ENCODE measurements around the gene SESTD1.
"Not testable (repeated sequence)": the region's sequence is repeated elsewhere in the genome, so short reads cannot be mapped to it uniquely, and the experiment has no call there.

Gene SESTD1

DNA sequence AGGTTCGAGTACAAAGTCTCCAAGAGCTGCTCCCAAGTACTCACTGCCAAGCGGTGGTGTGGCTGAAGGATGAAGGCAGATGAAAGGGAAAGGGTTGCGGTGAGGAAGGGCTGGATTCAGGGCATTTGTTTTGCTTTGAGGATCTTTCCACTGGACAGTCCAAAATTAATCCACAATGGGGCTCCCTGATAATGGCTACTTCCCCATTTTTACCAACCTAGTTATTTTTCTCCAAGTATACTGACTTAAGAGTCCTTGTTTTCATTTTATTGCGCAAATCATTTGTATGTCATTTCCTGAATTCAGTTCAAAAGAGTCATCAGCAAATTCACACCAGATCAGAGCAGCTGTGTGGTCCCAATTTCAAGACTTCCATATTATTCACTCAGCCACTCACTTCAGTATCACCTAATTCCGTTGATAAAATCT is 464 bp upstream of the SESTD1 start:
- no peak for DNase-seq

DNA sequence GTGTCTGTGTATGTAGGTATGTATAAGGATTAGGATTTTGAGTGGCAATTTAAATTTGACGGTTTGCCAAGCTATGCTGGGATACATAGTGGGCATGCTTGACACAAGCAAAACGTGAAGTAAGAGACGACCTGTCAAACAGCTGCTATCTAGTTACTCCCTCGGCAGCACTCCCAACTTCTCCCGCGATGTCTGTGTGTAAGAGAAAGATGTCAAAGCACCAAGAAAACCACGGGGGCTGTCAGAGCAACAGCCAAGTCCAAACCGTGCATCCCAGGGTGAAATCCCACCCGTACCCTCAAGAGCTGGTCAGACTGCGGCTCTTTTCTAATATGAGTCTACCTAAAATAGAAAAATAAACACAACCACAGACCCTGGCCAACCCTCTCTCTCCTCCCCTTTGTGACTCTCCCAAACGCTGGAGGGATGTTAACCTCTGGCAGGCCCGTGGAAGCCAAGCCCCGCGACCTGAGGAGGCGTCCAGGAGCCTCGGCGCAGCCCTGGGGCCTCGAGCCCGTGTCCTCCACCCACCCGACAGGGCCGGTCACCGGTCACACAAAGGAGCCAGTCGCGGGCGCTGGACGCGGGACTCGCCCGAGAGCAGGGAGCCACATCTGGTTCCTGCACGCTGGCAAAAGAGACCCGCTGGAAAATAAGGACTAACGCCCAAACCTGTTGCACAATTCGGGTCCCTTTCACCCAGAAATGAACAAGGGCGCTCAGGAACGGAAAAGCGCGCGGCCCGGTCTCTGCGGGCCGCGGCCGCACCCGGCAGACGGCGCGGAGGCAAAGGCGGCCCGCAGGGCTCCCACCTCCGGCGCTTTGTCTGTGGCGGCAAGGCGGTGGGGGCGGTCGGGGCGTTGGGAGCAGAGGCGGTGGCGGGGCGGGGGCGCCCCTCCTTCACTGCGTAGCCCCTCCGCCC is 925 bp downstream of the SESTD1 start:
- peak; percentile 23 for DNase-seq

DNA sequence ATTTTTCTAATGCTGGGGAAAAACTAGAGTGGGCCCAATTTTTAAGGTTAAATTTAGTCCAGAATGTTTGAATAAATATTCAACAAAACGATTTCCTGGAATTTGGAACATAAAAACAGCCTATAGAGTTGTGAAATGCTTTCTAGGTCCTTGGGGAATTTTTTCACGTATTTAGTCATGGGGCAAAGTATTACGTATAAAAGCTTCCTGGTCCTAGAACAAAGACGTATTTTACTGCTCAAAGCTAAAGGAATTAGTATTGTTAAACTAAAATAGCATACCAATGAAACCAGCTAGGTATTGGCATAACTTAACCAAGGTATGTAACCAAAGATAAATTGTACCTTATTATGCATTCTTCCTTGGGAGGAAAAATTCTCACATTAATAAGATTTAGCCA is 1.6 kb downstream of the SESTD1 start:
- no peak for DNase-seq

DNA sequence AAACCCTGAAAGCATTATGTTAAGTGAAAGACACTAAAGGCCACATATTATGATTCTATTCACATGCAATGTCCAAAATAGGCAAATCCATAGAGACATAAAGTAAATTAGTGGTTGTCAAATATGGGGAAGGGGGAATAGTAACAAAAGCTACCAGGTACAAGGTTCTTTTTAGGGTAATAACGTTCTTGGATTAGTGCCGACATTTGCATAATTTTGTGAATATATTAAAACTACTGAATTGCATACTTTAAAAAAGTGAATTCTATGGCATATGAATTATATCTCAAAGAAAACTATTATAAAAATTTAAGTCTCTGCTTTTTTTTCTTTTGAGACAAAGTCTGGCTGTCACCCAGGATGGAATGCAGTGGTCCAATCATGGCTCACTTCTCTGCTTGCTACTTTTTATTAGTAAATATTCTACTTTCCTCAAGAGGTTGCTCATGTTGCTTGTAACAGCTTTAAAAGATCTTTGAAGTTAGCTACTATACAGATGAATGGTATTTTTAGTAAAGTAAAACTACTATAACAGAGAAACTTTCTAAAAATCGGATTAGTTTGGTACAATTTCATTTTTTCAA is 2.5 kb downstream of the SESTD1 start:
- DNase-seq: no peak

DNA sequence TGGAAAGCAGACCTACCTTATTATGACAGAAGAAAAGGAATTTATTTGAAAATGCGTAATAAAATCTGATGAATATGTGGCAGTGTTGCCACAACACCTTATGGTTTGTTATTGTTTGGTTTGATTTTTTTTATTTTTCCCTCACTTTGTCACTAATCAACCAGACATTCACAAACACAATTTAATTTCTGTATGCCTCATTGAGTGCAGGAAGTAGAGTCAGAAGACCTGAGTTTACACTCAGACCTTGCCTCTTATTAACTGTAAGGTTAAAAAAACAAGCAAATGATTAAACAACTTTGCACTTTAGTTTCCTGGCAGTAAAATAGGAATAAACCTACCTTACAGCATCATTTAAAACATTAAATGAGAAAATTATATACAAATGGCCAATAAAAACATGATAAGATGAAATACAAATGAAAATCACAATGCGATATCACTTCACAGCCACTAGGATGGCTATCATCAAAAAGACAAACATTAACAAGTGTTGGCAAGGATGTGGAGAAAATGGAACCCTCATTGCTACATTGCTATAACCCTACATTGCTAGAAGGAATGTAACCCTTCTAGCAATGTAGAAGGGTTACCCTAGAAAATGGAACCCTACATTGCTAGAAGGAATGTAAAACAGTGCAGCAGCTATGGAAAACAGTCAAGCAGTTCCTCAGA is 3.3 kb downstream of the SESTD1 start:
- DNase-seq: no peak

DNA sequence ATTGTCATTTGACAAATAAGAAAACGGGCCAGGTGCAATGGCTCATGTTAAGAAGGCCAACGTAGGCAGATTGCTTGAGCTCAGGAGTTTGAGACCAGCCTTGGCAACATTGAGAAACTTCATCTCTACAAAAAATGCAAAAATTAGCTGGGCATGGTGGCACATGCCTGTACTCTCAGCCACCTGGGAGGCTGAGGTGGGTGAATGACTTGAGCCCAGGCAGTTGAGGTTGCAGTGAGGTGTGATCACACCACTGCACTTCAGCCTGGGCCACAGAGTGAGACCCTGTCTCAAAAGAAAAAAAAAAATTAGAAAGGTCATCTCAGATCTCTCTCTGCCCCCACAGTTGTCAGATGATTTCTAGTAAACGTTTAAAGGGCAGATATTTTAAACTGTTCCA is 4.4 kb downstream of the SESTD1 start:
- no peak for DNase-seq

DNA sequence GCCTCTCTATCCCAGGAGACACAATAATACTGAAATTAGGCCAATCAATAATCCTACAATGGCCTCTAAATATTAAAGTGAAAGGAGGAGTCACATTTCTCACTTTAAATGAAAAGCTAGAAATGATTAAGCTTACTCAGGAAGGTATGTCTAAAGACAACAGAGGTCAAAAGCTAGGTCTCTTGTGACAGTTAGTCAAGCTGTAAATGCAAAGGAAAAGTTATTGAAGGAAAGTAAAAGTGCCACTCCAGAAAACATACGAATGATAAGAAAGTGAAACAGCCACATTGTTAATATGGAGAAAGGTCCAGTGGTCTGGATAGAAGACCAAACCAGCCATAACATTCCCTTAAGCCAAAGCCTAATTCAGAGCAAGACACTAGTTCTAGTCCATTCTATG is 9.5 kb downstream of the SESTD1 start:
- DNase-seq: no peak

DNA sequence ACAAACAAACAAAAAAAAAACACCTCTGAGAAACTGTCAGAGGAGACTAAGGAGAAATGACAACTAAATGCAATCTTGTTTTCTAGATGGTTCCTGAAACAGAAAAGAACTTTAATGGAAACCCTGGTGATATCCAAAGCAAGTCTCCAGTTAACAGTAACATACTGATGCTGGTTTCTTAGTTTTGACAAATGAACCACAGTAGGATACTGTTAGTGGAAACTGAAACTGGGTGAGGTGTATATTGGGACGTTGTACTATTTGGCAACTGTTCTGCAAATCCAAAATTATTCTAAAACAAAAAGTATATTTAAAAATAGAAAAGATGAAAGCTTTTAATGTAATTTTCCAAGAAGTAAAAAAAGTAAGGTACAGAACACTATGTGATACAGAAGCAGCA is 11.4 kb downstream of the SESTD1 start:
- DNase-seq: no peak

DNA sequence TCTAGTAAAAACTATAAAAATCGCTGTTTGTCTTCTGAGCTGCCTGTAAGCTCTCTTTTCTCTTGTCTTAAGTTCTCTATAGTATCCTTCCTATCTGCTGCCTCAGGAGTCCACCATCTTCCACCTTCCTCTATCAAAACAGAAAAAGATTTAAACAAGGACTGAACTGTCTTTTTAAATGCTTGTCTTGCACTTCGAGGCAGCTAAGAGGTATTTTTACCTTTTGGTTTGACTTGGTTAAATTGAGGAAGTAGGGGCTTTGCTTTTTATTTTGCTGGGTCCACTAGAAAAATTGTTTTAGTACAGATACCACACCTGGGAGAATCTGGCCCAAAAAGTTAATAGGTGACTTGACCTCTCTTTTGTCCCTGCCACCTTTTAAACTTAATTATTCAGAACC is 12.2 kb downstream of the SESTD1 start:
- DNase-seq: no peak

DNA sequence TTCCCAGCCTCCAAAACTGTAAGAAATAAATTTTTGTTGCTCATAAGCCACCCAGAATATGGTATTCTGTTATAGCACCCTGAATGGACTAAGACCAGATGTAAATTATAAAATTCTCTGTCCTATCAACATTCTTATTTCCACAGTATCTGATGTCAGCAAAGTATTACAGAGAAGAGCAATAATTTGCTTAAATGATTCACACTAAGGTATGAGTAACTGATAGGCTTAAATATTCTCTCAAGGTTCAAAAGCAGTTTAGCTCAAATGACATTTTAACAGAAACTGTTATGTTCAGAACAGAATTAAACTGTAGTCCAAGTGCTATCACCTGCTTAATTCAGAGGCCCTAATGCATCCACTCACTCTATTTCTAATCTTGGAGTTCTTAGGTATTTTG is 12.8 kb downstream of the SESTD1 start:
- DNase-seq: no peak

DNA sequence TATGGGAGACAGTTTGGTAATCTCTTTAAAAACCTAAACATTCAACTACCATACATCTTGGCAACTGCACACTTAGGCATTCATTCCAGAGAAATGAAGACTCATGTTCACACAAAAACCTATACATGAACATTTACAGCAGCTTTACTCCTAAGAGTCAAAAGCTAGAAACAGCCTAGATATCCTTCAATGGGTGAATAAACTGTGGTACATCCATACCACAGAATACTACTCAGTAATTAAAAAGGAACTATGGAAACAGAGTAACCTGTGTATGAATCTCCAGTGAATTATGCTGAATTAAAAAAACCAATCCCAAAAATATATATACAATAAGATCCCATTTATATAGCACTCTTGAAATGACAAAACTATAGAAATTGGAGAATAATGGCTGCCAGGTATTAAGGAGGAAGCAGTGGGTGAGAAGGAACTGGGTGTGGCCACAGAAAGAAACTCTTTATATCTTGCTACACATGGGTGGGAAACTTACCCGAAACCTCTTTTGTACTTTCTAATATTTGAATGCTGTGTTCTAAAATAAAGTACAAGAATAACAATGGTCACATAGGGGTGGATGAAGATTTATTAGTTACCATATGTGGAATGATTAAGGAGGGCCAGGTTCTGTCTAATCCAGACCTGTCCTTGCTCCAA is 13.7 kb downstream of the SESTD1 start:
- no peak for DNase-seq

DNA sequence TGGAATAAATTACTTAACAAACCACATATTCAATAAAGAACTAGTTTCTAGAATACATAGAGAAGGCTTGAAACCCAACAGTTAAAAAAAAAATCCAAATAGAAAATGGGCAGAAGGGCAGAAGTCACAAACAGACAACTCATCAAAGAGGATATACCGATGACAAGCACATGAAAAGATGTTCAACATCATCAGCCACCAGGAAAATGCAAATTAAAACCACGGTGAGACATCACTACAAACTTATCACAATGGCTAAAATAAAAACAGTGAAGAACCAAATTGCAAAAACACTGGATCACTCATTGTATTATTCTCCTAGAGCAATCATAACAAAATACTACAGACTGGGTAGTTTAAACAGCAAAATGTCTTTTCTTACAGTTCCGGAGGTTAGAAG is 14.5 kb downstream of the SESTD1 start:
- no peak for DNase-seq

DNA sequence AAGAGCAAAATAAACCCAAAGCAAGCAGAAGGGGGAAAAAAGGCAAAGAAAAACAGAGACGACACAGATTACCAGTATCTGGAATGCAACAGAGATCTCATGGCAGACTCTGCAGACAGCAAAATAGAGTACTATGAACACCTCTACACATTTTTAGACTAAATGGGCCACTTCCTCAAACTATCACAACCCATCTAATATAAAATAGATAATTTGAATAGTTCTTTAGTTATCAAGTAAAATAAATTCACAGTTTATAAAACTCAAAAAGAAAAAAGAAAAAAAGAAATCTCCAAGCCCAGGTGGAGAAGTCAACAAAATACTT is 16.6 kb downstream of the SESTD1 start:
- DNase-seq: no peak

DNA sequence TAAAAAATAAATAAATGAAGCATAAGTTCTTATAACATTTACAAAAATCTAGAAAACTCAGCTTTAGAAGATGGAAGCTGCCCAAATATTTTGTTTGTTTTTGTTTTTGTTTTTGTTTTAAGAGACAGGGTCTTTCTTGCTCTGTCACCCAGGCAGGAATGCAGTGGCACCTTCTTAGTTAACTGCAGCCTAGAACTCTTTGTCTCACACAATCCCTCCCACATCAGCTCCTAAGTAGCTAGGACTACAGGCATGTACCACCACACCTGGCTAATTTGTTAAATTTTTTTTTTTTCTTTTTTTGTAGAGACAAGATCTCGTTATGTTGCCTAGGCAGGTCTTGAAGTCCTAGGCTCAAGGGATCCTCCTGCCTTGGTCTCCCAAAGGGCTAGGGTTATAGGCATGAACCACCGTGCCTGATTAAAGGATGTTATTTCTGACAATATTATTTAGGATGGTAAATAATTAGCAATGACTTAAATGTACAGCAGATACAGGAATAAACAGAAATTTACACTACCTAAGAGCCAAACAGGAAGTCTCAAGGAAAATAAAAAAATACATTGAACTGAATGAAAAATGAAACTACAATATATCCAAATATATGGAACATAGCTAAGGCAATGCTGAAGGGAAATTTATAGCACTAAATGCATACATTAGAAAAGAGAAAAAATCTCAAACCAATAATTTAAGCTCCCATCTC is 17.2 kb downstream of the SESTD1 start:
- DNase-seq: no peak

DNA sequence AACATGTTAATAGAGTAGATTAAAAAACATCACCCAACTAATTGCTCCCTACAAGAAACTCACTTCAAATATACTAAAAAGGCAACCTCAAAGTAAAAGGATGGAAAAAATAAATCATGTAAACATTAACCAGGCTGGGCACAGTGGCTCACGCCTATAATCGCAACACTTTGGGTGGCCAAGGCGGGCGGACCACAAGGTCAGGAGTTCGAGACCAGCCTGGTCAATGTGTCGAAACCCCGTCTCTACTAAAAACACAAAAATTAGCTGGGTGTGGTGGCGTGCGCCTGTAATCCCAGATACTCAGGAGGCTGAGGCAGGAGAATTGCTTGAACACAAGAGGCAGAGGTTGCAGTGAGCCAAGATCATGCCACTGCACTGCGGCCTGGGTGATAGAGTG is 18.8 kb downstream of the SESTD1 start:
- DNase-seq: not testable (repeated sequence)

DNA sequence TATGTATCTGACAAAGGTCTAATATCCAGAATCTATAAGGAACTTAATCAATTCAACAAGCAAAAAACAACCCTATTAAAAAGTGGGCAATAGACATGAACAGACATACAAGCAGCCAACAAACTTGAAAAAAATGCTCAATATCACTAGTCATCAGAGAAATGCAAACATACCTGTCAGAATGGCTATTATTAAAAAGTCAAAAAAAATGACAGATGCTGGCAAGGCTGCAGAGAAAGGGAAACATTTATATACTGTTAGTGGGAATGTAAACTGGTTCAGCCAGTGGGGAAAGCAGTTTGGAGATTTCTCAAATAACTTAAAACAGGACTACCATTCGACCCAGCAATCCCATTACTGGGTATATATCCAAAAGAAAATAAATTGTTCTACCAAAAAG is 21.6 kb downstream of the SESTD1 start:
- no peak for DNase-seq

DNA sequence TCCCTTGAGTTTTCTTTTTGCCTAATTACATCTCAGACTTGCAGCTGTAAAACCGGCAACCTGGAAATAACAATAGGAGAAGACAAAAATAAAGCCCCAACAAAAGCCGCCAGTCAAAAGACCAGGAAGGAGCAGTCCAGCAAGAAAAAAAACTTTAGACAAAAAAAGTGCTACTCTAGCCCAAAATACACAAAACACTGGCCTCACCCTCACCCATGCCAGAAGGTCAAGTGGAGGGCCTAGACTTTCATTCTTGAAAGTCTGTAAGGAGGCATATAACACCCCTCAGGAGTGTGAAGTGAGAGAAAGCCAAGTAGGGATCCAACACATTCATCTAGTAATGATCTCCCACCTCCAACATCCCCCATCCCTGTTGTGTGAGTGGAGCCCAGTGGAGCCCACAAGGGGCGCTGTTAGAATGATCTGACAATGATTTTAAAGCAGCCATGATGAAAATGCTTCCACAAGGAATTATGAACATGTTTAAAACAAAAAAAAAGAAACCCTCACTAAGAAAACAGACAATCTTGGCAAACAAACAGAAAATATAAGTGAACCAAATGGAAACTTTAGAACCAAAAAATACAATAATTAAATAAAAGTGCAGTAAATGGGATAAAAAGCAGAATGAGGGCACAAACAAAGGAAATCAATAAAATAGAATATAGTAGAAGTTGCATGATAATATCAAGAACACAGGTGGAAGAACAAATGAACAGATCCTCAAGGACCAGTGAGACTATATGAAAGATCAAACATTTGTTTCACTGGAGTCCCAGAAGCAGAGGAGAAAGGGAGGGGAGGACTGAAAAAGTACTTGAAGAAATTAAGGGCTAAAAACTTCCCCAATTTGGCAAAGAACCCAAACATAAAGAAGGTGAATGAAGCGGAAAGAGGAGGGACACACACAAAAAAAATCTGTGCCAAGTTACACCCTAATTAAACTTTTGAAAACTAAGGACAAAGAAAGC is 23.9 kb downstream of the SESTD1 start:
- no peak for DNase-seq

DNA sequence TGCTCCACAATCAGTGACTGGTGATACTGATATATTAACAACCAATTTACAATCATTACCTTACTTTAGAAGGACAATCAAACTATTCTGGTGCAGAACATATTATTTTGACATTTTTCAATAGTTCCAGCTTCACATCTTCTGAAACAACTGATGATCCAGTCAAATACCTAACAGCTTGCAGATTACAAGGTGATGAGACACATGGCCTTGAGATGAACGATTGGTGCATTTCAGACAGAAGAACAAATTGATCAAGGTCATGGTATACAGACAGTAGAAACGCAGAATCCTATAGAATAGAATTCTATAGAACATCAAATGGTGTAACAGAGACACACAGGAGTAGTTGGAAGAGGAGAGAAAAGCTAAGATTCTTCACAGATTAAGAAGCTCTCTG is 24.8 kb downstream of the SESTD1 start:
- no peak for DNase-seq

DNA sequence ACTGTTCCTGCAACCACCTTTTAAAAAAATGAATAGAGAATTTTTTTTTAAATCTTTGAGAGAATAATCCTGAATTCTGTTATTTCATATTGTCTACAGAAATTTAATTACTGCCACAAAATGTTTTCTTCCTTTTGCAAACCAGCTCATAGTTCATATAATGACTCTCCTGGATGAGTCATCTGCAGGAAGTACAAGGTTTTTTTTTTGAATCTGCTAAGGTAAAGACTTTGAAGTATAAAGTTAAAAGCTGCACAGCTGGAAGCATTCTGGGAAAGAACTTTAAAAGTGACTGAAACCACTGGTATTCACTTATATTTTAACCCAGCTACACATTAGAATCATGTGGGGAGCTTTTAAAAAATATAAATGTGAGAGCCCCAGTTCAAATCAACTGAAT is 25.4 kb downstream of the SESTD1 start:
- DNase-seq: no peak

DNA sequence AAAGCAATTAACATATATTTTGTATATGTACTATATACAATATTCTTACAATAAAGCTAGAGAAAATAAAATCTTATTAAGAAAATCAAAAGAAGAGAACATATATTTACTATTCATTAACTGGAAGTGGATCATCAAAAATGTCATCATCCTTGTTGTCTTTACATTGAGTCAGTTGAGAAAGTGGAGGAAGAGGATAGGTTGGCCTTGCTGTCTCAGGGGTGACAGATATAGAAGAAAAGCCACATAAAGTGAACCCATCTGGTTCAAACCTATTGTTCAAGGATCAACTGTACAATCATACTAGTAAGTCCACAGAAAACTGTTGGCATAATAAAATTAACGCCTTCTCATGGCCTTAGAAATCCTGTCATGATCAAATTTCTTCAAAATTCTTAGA is 26.6 kb downstream of the SESTD1 start:
- DNase-seq: no peak

DNA sequence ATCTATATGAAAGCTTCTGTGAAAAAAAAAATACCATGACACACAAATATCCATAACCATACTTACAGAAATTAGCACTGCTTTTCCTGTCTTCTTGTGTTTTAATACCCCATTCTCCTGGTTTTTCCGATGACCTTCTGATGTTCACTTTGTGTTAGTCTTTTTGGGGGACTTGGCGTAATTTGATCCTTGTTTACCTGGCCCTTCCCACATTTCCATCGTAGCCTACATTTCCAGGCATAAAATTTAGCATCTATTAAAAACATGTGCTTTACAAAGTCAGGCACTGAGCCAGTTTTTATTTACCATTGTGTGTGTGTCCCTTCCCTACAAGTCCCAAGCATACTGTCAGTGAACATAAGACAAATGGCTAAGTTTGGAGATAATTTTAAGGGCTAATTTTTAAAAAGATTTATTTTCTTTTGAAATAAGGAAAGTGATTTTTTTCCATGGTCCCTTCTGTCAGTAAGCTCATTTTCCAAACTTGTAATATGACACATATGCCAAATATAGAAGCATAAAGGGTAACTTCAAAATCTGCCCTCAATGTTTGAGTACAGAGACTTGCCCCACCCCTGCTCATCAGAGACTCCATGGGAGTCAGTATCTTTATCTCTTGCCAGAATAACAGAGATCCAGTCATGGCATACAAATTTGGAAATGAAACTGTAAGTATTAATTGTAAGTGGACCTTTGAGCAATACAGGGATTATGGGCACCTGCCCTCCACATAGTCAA is 27.3 kb downstream of the SESTD1 start:
- no peak for DNase-seq

All from DMS 273 treated with DMSO at 0.1 percent for 48 hours (cell line).